Fibroblast of villous mesenchyme (primary cell): Measurements from ENCODE around the gene SAFB. TPM values are rescaled to one million over a fixed set of nuclear protein-coding genes. Genes with fewer than 3 reads are reported as not detected.

ENCODE experiments used
- DNase-seq: peaks from one replicate; pipeline ENCODE4 v3.0.0-alpha.2; 2010; ENCODE audit warnings: low read depth
- H3K4me3 ChIP-seq: 2 replicates; pipeline ENCODE4 v1.5.1; 2011; ENCODE audit warnings: low read depth, mild to moderate bottlenecking, low read length
- total RNA-seq: library from RNA; depleted of rRNA; stranded (reverse); fragments of >200 nt; gene quantifications from 2 replicates; pipeline ENCODE4 v1.2.3, GENCODE V29; 2012
- TF ChIP-seq, protein P1 (sequence below): IDR thresholded peaks from 2 replicates; pipeline ENCODE4 v1.5.1; 2012; ENCODE audit warnings: low read depth, mild to moderate bottlenecking, low read length; ENCODE audit not compliant: insufficient read depth

Gene SAFB
- total RNA-seq, 1 donor = 40.6 TPM

DNA sequence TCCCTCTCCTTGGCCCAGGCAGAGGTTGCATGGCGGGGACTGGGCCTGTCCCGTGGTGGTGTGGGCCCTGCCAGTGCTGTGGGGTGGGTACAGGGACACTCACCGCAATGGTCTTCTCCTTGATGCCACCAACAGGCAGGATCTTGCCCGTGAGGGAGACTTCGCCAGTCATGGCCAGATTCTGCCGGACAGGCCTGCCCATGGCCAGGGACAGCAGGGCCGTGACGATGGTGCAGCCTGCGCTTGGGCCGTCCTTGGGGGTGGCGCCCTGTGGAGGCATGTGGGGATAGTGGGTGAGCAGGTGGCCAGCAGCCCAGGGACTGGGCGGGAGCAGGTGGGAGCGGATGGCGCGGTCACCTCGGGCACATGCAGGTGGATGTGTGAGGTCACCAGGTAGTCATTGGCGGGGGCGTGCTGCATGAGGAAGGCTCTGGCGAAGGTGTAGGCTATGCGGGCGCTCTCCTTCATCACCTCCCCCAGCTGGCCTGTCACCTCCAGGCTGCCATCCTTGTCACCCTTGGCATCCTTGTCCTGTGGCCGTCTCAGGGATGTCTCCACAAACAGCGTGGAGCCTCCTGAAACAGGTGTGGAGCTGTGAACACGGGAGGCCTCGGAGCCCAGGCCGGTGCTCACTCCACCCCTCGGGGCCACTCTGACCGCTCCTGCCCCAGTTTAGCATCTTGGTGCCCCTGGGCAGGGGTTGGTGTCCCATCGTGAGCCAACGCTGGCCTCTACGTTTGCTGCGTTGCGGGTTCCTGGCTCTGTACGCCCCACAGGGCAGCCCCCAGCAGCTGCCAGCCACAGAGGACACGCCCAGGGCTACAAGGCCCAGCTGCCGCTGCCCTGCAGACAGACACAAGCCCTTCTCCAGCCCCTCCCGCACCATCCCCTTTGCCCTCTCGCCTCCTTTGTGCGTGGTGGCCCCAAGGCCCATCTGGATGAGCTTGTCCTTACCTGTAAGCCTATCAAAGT, 70.6 kb downstream of the SAFB start:
- no peak for DNase-seq
- H3K4me3 ChIP-seq = no peak overlapping the region
- TF ChIP-seq, protein P1, sequence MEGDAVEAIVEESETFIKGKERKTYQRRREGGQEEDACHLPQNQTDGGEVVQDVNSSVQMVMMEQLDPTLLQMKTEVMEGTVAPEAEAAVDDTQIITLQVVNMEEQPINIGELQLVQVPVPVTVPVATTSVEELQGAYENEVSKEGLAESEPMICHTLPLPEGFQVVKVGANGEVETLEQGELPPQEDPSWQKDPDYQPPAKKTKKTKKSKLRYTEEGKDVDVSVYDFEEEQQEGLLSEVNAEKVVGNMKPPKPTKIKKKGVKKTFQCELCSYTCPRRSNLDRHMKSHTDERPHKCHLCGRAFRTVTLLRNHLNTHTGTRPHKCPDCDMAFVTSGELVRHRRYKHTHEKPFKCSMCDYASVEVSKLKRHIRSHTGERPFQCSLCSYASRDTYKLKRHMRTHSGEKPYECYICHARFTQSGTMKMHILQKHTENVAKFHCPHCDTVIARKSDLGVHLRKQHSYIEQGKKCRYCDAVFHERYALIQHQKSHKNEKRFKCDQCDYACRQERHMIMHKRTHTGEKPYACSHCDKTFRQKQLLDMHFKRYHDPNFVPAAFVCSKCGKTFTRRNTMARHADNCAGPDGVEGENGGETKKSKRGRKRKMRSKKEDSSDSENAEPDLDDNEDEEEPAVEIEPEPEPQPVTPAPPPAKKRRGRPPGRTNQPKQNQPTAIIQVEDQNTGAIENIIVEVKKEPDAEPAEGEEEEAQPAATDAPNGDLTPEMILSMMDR = no peak

DNA sequence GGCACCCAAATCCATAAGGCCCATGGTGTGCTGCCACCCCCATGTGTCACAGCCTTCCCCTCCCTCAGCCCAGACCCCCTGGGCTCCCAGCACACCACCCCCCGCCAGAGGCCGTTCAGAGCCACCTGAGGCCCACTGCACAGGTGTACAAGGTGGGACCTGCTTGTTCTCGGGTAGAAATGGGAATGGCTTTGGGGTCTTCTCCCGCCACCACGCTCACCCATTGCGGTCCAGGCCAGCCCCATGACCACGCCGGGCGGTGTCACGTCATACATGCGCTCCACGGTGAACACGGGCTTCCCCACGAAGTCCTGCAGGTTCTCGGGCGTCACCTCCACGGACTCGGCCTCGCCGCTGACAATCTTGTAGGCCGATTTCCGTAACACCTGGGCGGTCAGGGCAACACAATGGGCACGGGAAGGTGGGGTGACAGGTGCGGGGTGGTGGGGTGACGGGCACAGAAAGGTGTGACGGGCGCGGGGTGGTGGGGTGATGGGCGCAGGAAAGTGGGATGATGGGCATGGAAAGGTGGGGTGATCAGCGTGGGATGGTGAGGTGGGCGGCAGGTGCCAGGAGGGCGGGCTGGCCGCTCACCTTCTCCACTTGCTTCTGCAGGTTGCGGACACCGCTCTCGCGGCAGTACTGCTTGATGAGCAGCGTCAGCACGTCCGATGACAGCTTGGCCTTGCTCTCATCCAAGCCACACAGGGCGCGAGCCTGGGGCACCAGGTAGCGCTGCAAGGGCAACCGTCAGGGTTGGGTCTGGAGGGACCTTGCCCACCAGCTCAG, 71.5 kb downstream of the SAFB start:
- DNase-seq = no peak

DNA sequence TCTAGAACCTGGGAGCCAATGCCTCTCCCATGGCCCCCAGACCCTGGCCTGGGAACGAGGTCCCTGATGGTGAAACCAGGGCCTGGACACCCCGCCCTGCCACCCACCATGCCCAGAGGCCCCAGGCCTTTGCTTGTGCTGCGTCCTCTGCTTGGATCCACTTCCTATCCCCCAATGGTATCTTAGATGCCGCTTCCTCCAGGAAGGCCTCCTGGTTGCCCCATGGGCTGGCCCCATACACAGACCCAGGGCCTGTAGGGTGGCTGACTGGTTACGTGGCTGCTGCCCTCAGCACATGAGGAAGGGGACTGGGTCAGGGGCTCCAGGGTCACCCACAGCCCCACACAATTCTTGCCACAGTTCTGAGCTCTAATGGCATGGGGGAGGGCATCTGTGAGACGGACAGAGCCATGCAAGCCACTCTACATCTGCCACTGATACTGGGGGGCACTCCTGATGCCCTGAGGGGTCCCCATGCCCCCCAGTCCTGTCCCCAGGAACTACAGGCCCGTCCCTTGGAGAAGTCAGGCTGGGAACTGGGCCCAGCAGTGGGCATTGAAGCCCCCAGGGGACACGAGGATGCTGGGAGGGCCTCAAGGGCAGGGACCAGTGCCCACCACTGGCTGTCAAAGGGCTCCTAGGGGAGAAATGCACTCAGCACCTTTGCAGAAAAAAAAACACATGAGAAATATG, 72.2 kb downstream of the SAFB start:
- TF ChIP-seq, protein P1 = no peak
- H3K4me3 ChIP-seq = no peak overlapping the region
- no peak for DNase-seq

More for the DNA sequence above, 71.5 kb downstream of the SAFB start:
- TF ChIP-seq, protein P1 = no peak
- no peak overlapping the region for H3K4me3 ChIP-seq

DNA sequence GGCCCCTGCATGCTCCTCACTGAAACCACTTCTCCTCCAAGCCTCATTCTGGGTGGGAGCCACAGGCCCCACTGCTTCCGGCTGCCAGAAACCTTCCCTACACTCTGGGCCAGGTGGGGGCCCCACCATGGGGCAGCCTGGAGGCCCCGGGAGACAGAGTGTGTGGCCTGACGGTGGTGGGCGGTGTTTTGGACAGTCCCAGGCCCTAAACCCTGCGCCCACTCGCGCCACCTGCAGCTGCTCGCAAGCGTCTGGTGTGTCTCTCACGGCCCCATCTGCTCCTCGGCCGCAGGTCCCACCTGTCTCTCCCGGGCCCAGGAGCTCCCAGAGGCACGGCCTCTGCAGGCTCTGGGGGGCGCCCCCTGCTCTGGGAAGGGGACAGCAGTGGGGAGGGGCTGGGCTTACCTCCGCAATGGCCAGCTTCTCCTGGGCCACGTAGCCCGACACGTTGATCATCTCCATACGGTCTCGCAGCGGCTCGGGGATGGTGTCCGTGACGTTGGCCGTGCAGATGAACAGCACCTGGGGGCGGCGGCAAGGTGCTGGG, 72.8 kb downstream of the SAFB start:
- no peak for DNase-seq
- no peak overlapping the region for H3K4me3 ChIP-seq
- TF ChIP-seq, protein P1 = no peak

DNA sequence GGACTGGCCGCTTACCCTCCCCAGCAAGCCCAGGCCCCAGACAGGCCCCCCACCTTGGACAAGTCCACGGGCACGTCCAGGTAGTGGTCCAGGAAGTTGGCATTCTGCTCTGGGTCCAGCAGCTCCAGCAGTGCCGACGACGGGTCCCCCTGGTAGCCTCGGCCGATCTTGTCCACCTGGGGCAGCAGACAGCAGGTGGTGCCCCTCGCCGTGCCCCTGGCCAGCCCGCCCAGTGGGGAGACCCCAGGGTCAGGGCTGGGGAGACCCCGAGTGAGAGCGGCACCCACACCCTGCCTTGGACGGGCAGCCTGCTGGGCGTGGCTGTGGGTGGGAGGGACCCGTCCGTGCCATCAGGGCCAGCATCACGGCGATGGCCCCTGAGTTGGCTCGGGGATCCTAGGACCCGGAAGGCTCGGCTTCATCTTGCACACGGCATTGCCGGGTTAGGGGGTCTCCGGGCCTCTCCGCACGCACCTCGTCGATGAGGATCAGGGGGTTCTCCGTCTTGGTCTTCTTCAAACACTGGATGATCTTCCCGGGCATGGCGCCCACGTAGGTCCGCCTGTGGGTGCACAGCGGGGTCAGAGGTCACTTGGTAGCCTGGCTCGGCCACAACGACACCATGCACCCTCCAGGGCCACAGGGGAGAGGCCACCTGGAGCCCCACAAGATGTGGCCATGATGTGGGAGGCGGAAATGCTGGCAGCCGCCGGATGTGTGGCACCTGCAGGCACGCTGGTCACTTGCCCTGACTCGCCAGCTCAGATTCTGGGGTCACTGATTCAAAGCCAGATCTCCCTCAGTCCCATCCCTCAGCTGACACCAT, 73.5 kb downstream of the SAFB start:
- TF ChIP-seq, protein P1 = no peak
- DNase-seq = no peak
- H3K4me3 ChIP-seq = no peak overlapping the region
